HL-60 (cell line): Measurements from ENCODE around the gene TTC28.

Experiments used
- CTCF ChIP-seq: IDR thresholded peaks from one replicate; pipeline ENCODE4 v1.5.1; 2011; ENCODE audit warnings: low read length, control low read depth, inconsistent platforms; ENCODE audit not compliant: insufficient read depth
- GABPA ChIP-seq: IDR thresholded peaks from 2 replicates; pipeline ENCODE4 v1.6.1; 2012; ENCODE audit warnings: low read depth
- POLR2AphosphoS5 ChIP-seq: IDR thresholded peaks from 2 replicates; pipeline ENCODE4 v1.6.1; 2012; ENCODE audit warnings: low read depth
- REST ChIP-seq: IDR thresholded peaks from 2 replicates; pipeline ENCODE4 v1.6.1; 2012; ENCODE audit warnings: low read depth; ENCODE audit not compliant: insufficient replicate concordance
- SPI1 ChIP-seq: IDR thresholded peaks from 2 replicates; pipeline ENCODE4 v1.6.1; 2012; ENCODE audit warnings: low read depth, mild to moderate bottlenecking, borderline replicate concordance

DNA sequence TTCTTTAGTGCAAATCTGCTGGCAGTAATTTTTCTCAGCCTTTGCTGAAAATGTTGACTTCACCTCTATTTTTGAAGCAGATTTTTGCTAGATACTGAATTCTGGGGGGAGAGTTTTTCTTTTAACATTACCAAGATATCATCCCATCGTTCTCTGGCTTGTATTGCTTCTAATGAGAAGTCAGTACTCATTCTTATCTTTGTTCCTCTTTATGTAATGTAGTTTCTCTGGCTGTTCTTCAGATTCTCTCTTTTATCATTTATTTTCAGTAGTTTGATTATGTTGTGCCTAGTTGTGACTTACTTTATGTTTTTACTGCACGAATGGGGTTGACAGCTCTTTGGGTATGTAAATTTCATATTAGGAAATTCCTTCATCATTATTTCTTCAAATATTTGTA lies 441.9 kb downstream of the TTC28 start:
- TF ChIP-seq CTCF (no peak), POLR2AphosphoS5 (no peak), GABPA (no peak), REST (no peak), SPI1 (no peak)
